GM10248 (cell line): ENCODE data around the gene AQP1.

Source experiments
- CTCF ChIA-PET: fragments of 300-600 bp; sonication (Branson Sonifier 250); formaldehyde crosslinking; extraction: SDS; loops from one replicate; lab custom pipeline; 2021; ENCODE audit warnings: antibody characterized with exemption; lab: Yijun Ruan, JAX
- POLR2A ChIA-PET: fragments of 350-650 bp; sonication (Branson Sonifier 250); formaldehyde crosslinking; extraction: SDS; loops from one replicate; lab custom pipeline; 2020; ENCODE audit warnings: antibody characterized with exemption; lab: Yijun Ruan, JAX
- DNase-seq: peaks from one replicate; pipeline ENCODE4 v3.0.0; 2012; ENCODE audit errors: extremely low spot score
- CTCF ChIP-seq: IDR thresholded peaks from 2 replicates; pipeline ENCODE4 v1.5.1; 2012; ENCODE audit warnings: mild to moderate bottlenecking, low read depth; ENCODE audit errors: extremely low read depth, missing control alignments, control extremely low read depth

AQP1 gene

GRCh38 chr7:30933124-30933974, 21.7 kb downstream of the AQP1 start:
- ChIA-PET POLR2A (no interaction called here), CTCF (interaction anchor here (0.6 to 3.7 kb wide), 8 partner anchors 10 to 190 kb away, joined by 3 to 21 read pairs (median 3); no protein-coding TSS in a partner anchor)
- no peak for TF ChIP-seq CTCF
- peak; percentile 10 for DNase-seq

- TF ChIP-seq CTCF = no peak
- ChIA-PET CTCF (interaction anchor here (0.7 to 3.7 kb wide), 7 partner anchors 9 to 189 kb away, joined by 3 to 21 read pairs (median 5); no protein-coding TSS in a partner anchor), POLR2A (no interaction called here)
- DNase-seq = peak; percentile 5
Measured at GRCh38 chr7:30934225-30934624, 22.6 kb downstream of the AQP1 start.

- TF ChIP-seq CTCF = no peak
- CTCF ChIA-PET = interaction anchor here (0.6 to 3.7 kb wide), 7 partner anchors 8 to 188 kb away, joined by 3 to 21 read pairs (median 5); no protein-coding TSS in a partner anchor
- POLR2A ChIA-PET = no interaction called here
- no peak for DNase-seq
Measured at GRCh38 chr7:30934732-30935568, 23.3 kb downstream of the AQP1 start.

GRCh38 chr7:30935569-30935877, 23.9 kb downstream of the AQP1 start:
- CTCF ChIA-PET = interaction anchor here (0.6 to 3.7 kb wide), 4 partner anchors 39 to 187 kb away, joined by 3 to 21 read pairs (median 6); no protein-coding TSS in a partner anchor
- no peak for DNase-seq
- POLR2A ChIA-PET = no interaction called here
- TF ChIP-seq CTCF = no peak

GRCh38 chr7:30936650-30937245, 25.1 kb downstream of the AQP1 start:
- CTCF ChIA-PET = interaction anchor here (0.8 to 4.2 kb wide), 7 partner anchors 25 to 187 kb away, joined by 3 to 56 read pairs (median 9); no protein-coding TSS in a partner anchor

More at GRCh38 chr7:30936650-30937245, 25.1 kb downstream of the AQP1 start:
- DNase-seq = no peak
- no peak for TF ChIP-seq CTCF
- POLR2A ChIA-PET = no interaction called here
